Mesendoderm (in vitro differentiated cells): ENCODE measurements around the gene ADORA1.

ENCODE experiments used
- DNase-seq: peaks from one replicate; pipeline ENCODE4 v3.0.0; 2013
- H2AK5ac ChIP-seq: 2 replicates; pipeline ENCODE4 v1.6.1; 2013; ENCODE audit warnings: low read length, inconsistent platforms
- H2BK120ac ChIP-seq: 2 replicates; pipeline ENCODE4 v1.6.1; 2013; ENCODE audit warnings: low read depth, mild to moderate bottlenecking, low read length, moderate library complexity, mixed read lengths
- H2BK15ac ChIP-seq: replicated peaks from 2 replicates; pipeline ENCODE4 v1.6.1; 2013; ENCODE audit warnings: low read depth, mild to moderate bottlenecking, moderate library complexity
- H2BK5ac ChIP-seq: 2 replicates; pipeline ENCODE4 v1.6.1; 2013; ENCODE audit warnings: low read length, inconsistent platforms
- H3K18ac ChIP-seq: 2 replicates; pipeline ENCODE4 v1.6.1; 2013; ENCODE audit warnings: mild to moderate bottlenecking, low read length, mixed read lengths
- H3K23ac ChIP-seq: one replicate; pipeline ENCODE4 v1.6.1; 2013; ENCODE audit warnings: low read length
- H3K27ac ChIP-seq: 2 replicates; pipeline ENCODE4 v1.5.1; 2013; ENCODE audit warnings: low read depth, mild to moderate bottlenecking, inconsistent platforms, low read length, moderate library complexity
- H3K27me3 ChIP-seq: 2 replicates; pipeline ENCODE4 v1.6.1; 2013; ENCODE audit warnings: low read length, control low read depth, mild to moderate bottlenecking, inconsistent platforms; ENCODE audit not compliant: insufficient read depth, poor library complexity
- H3K36me3 ChIP-seq: 2 replicates; pipeline ENCODE4 v1.6.1; 2013; ENCODE audit warnings: low read length, inconsistent platforms; ENCODE audit not compliant: control insufficient read depth, insufficient read depth
- H3K4ac ChIP-seq: one replicate; pipeline ENCODE4 v1.6.1; 2013; ENCODE audit warnings: low read depth, mild to moderate bottlenecking, low read length, moderate library complexity
- H3K4me1 ChIP-seq: 2 replicates; pipeline ENCODE4 v1.6.1; 2013; ENCODE audit warnings: low read depth, low read length, inconsistent platforms; ENCODE audit not compliant: control insufficient read depth
- H3K4me2 ChIP-seq: 2 replicates; pipeline ENCODE4 v1.6.1; 2013; ENCODE audit warnings: low read length
- H3K4me3 ChIP-seq: 2 replicates; pipeline ENCODE4 v1.5.1; 2013; ENCODE audit warnings: mild to moderate bottlenecking, low read length
- H3K56ac ChIP-seq: one replicate; pipeline ENCODE4 v1.6.1; 2013; ENCODE audit warnings: low read length
- H3K79me1 ChIP-seq: 2 replicates; pipeline ENCODE4 v1.6.1; 2013; ENCODE audit warnings: low read length, inconsistent platforms
- H3K79me2 ChIP-seq: 2 replicates; pipeline ENCODE4 v1.6.1; 2013; ENCODE audit warnings: mild to moderate bottlenecking, low read length; ENCODE audit not compliant: control insufficient read depth, insufficient read depth
- H3K9ac ChIP-seq: 2 replicates; pipeline ENCODE4 v1.6.1; 2013; ENCODE audit warnings: low read length, inconsistent platforms
- H4K5ac ChIP-seq: one replicate; pipeline ENCODE4 v1.6.1; 2013; ENCODE audit warnings: low read length
- H4K8ac ChIP-seq: one replicate; pipeline ENCODE4 v1.6.1; 2013; ENCODE audit warnings: low read depth, mild to moderate bottlenecking, control low read depth, low read length, moderate library complexity
- WGBS: extraction: QIAGEN DNeasy Blood & Tissue Kit; methylation state at CpG from one replicate; pipeline ENCODE4 v1.1.7; 2013; ENCODE audit warnings: low lambda C conversion rate, missing lambda C conversion rate; ENCODE audit not compliant: insufficient coverage; ENCODE audit errors: extremely low coverage; 5-methylcytosine and 5-hydroxymethylcytosine counted together

ADORA1 gene

DNA sequence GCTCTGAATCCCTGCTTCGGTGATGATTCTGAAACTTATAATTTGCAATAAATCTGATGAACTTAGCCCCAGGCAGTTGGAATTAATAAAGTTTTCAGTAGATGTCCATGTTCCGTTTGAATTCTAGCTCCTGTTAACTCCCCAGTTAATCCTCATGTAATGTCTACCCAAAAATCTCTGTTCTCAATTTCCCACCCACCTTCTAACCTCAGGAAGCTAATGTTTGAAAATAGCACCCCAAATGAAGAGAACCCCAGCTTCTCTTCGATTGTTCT, 45.4 kb upstream of the ADORA1 start:
- Histone ChIP-seq H3K4me2 (no peak overlapping the region), H3K27me3 (no peaks in the 10 kb centered on the region), H3K18ac (no peak overlapping the region), H3K9ac (no peak overlapping the region), H4K5ac (no peak overlapping the region), H3K27ac (no peak overlapping the region), H2AK5ac (no peak overlapping the region), H3K36me3 (no peaks in the 10 kb centered on the region), H3K56ac (peak overlapping the region; percentile 12), H4K8ac (no peak overlapping the region), H3K4ac (no peak overlapping the region), H2BK15ac (no peak overlapping the region), H2BK120ac (no peak overlapping the region), H2BK5ac (no peak overlapping the region), H3K79me1 (no peaks in the 10 kb centered on the region), H3K4me3 (no peak overlapping the region), H3K79me2 (no peaks in the 10 kb centered on the region), H3K23ac (no peak overlapping the region), H3K4me1 (peaks cover 18% of the 10 kb centered on the region)
- no CpG with 5 or more reads among the region's 3 CpGs for WGBS
- no peak for DNase-seq

GRCh38 chr1:203082571-203083462, 44.7 kb upstream of the ADORA1 start:
- peak; percentile 44 for DNase-seq

DNA sequence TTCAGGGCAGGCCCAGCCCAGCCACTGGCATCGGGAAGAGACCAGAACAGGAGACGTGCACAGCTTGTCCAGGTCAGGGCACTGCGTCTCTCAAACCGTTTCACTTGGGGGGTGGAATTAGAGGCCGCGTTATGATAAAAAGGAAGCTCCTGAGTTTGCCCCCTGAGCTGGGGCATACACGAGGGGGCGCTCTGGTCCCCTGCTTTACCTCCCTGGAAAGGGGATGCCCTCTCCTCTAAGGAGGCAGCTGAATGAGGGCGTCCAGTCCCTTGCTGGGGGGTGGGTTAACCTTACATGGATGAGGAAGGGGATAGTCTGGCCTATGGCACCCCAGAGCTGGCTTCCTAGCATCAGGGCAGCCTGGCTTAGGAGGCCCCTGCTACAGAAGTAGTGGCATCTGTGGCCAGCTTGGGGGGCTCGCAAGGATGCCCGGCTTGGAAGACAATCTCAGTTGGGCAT, 44.0 kb upstream of the ADORA1 start:
- no peak overlapping the region for H3K4me2 ChIP-seq
- no peaks in the 10 kb centered on the region for H3K36me3 ChIP-seq
- no peak overlapping the region for H3K4ac ChIP-seq
- H4K5ac ChIP-seq = no peak overlapping the region
- H2BK5ac ChIP-seq = no peak overlapping the region
- DNase-seq = no peak
- no peak overlapping the region for H4K8ac ChIP-seq
- H3K79me1 ChIP-seq = no peaks in the 10 kb centered on the region
- no peak overlapping the region for H2AK5ac ChIP-seq
- H2BK120ac ChIP-seq = peak overlapping the region; percentile 1
- H3K4me1 ChIP-seq = peaks cover 19% of the 10 kb centered on the region
- no CpG with 5 or more reads among the region's 11 CpGs for WGBS
- H3K4me3 ChIP-seq = no peak overlapping the region
- H3K9ac ChIP-seq = no peak overlapping the region
- peak overlapping the region; percentile 17 for H3K56ac ChIP-seq
- no peak overlapping the region for H2BK15ac ChIP-seq
- no peak overlapping the region for H3K23ac ChIP-seq
- H3K27me3 ChIP-seq = no peaks in the 10 kb centered on the region
- no peaks in the 10 kb centered on the region for H3K79me2 ChIP-seq
- no peak overlapping the region for H3K27ac ChIP-seq
- no peak overlapping the region for H3K18ac ChIP-seq

More at GRCh38 chr1:203082571-203083462, 44.7 kb upstream of the ADORA1 start:
- Histone ChIP-seq H3K4me2 (no peak overlapping the region), H2BK120ac (peak overlapping the region; percentile 1), H3K23ac (no peak overlapping the region), H3K27me3 (no peaks in the 10 kb centered on the region), H3K18ac (no peak overlapping the region), H3K79me1 (no peaks in the 10 kb centered on the region), H3K56ac (peak overlapping the region; percentile 12), H4K5ac (no peak overlapping the region), H3K27ac (no peak overlapping the region), H2BK15ac (no peak overlapping the region), H2AK5ac (no peak overlapping the region), H3K4ac (no peak overlapping the region), H3K4me3 (no peak overlapping the region), H3K9ac (no peak overlapping the region), H4K8ac (no peak overlapping the region), H3K79me2 (no peaks in the 10 kb centered on the region), H3K36me3 (no peaks in the 10 kb centered on the region), H2BK5ac (no peak overlapping the region), H3K4me1 (peaks cover 19% of the 10 kb centered on the region)
- WGBS = no CpG with 5 or more reads among the region's 11 CpGs

GRCh38 chr1:203084588-203085527, 42.7 kb upstream of the ADORA1 start:
- Histone ChIP-seq H3K4me3 (no peak overlapping the region), H4K8ac (no peak overlapping the region), H2AK5ac (peak overlapping the region; percentile 32), H3K27me3 (no peaks in the 10 kb centered on the region), H3K4me1 (peaks cover 19% of the 10 kb centered on the region), H3K9ac (no peak overlapping the region), H2BK120ac (no peak overlapping the region), H3K56ac (peak overlapping the region; percentile 51), H3K79me2 (no peaks in the 10 kb centered on the region), H3K23ac (no peak overlapping the region), H3K18ac (no peak overlapping the region), H3K4me2 (no peak overlapping the region), H2BK5ac (no peak overlapping the region), H3K79me1 (no peaks in the 10 kb centered on the region), H3K27ac (no peak overlapping the region), H2BK15ac (no peak overlapping the region), H3K36me3 (no peaks in the 10 kb centered on the region), H3K4ac (no peak overlapping the region), H4K5ac (no peak overlapping the region)
- no CpG with 5 or more reads among the region's 14 CpGs for WGBS
- DNase-seq = peak; percentile 59

GRCh38 chr1:203085528-203086406, 41.8 kb upstream of the ADORA1 start, which contains the start of gene MYOG:
Gene MYOG, minus strand, starts transcription at chr1:203086012. Its CDS starts 51 bp downstream, at chr1:203085961.
- H3K4me2 ChIP-seq = no peak within 1 kb of the TSS
- H3K4me3 ChIP-seq = no peak within 1 kb of the TSS
- no peak within 1 kb of the TSS for H2BK15ac ChIP-seq
- H3K79me1 ChIP-seq = no peaks in the 10 kb centered on the region
- no peak within 1 kb of the TSS for H4K5ac ChIP-seq
- WGBS = no CpG with 5 or more reads among the region's 36 CpGs
- peak within 1 kb of the TSS; percentile 25 for H3K9ac ChIP-seq
- peak within 1 kb of the TSS; percentile 76 for H2BK5ac ChIP-seq
- H3K36me3 ChIP-seq = no peaks in the 10 kb centered on the region
- peak within 1 kb of the TSS; percentile 4 for H3K27ac ChIP-seq
- no peaks in the 10 kb centered on the region for H3K79me2 ChIP-seq
- H3K4me1 ChIP-seq = peaks cover 19% of the 10 kb centered on the region
- peak within 1 kb of the TSS; percentile 78 for H3K56ac ChIP-seq
- no peak within 1 kb of the TSS for H3K23ac ChIP-seq
- peak within 1 kb of the TSS; percentile 32 for H2AK5ac ChIP-seq
- no peaks in the 10 kb centered on the region for H3K27me3 ChIP-seq
- no peak within 1 kb of the TSS for H4K8ac ChIP-seq
- H3K4ac ChIP-seq = no peak within 1 kb of the TSS
- DNase-seq = no peak
- H3K18ac ChIP-seq = no peak within 1 kb of the TSS
- H2BK120ac ChIP-seq = no peak within 1 kb of the TSS
